Measurements from ENCODE around the gene HDAC3. TPM values are rescaled to one million over a fixed set of nuclear protein-coding genes. Genes with fewer than 3 reads are reported as not detected.

HDAC3 gene
- total RNA-seq: 10 to 100 TPM; 44.2 to 62.7 (median 54.6) TPM

DNA sequence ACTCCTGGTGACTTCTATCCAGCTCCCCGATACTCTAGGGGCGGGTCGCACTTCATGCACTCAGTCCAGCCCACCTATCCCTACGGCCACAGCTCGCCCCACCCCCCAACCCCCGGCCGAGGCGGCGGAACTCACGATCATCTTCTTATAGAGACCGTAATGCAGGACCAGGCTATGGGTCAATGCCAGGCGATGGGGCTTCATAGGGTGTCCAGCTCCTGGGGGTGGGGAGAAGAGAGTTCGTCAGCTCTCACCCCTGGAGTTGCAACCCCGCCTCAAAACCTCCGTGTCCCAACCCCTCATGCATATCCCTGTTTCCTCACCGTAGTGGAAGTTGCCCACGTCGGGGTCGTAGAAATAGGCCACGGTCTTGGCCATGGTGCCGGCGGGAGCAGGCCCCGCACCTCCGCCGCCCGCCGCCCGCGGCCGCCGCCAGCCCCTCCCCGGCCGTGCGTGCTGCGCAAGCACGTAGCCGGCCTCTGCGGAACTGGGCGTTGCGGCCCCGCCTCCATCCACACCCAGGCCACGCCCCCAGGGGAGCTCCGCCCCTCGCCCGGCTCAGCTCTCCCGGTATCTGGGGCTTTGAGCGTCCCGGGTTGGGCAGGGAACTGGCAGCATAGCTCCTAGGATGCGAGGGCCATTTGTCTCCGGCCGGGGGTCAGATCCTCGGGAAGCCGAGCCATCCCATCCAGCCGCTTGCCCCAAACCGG is at the start of gene HDAC3, which contains the start of gene RELL2:
TSS of gene HDAC3 (minus strand) at position 437 of the 710 bp plus-strand sequence. CDS start at position 378, 59 bp downstream.
TSS of gene RELL2 (plus strand) at position 585 of the 710 bp plus-strand sequence. CDS start 1,229 bp downstream, outside the sequence.
- Histone ChIP-seq H3K4me3 (replicated peaks in 1 of 3) (peak within 1 kb of the TSS; percentile 70 to 99 (median 76)), H3K27me3 (no peaks in the 10 kb centered on the region), H3K9me3 (no peaks in the 10 kb centered on the region), H3K4me1 (peaks cover 30 to 34% of the 10 kb centered on the region in 2 donors), H3K27ac (peak within 1 kb of the TSS in 2 of 3 donors; percentile 32 to 50), H3K36me3 (no peaks in the 10 kb centered on the region)
- TF ChIP-seq POLR2A (IDR thresholded peaks at IDR 0.05): peak; percentile 62 to 95
- TF ChIP-seq CTCF (IDR thresholded peaks at IDR 0.05): no peak
- peak; percentile 91 to 92 for DNase-seq
- WGBS, 2 donors: 0 to 3% methylated on average over 13 to 20 of the region's 55 CpGs
- intact Hi-C loops (cut with DNase I): no loop called here

DNA sequence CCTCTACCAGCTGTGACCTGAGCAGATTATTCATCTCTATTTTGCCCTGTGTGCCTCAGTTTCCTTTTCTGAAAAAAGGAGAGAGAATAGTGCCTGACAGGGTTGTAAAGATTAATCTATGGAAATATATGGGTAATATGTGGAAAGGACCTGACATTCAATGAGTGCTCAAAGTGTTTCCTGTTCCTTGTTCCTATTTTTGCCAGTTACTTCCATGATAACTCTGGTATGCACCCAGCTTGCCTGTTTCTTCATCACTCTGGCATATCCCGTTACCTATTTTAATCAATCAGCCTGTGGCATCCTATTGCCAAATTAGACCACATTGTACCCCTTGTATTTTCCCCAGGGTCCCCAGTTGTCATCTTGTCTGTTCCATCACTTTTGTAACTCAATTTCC is 48.9 kb upstream of the HDAC3 start:
- Histone ChIP-seq H3K4me3 (replicated peaks in 1 of 3) (no peak overlapping the region), H3K27me3 (no peaks in the 10 kb centered on the region), H3K4me1 (peaks cover 8 to 18% of the 10 kb centered on the region in 2 donors), H3K9me3 (no peaks in the 10 kb centered on the region), H3K36me3 (no peaks in the 10 kb centered on the region), H3K27ac (no peak overlapping the region)
- WGBS, 2 donors: 83 to 98% methylated on average over 1 of the region's 1 CpG
- no peak for DNase-seq
- TF ChIP-seq CTCF (IDR thresholded peaks at IDR 0.05) (no peak), POLR2A (IDR thresholded peaks at IDR 0.05) (no peak)
- intact Hi-C loops (cut with DNase I): no loop called here

DNA sequence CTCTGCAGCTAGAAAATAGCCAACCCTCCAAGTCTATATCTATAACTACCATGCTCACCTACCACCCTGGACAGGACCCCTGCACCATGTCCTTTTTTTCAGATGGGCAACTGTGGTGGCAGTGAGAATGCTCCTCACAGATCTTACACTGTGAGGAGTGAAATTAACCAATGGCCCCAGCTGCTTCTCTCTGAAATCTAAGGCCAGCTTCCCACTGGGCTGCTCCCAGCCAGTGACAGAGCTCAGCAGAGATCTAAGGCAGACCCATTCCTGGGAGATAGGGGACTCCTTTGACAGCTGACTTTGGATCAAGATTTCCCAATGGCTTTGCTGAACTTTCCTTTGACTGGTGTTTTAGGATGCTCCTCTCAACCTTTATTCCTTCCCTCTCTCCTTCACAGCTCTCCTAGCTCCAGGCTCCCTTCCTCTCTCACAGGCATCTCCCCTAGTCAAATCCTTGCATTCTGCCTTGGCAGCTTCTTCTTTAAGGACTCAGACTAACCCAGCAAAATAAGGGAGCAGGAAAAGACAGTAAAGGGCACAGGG is 47.0 kb upstream of the HDAC3 start:
- Histone ChIP-seq H3K9me3 (no peaks in the 10 kb centered on the region), H3K27me3 (no peaks in the 10 kb centered on the region), H3K27ac (no peak overlapping the region), H3K4me1 (peaks cover 8 to 18% of the 10 kb centered on the region in 2 donors), H3K36me3 (no peaks in the 10 kb centered on the region), H3K4me3 (replicated peaks in 1 of 3) (no peak overlapping the region)
- intact Hi-C loops (cut with DNase I): no loop called here
- TF ChIP-seq POLR2A (IDR thresholded peaks at IDR 0.05): no peak
- no peak for TF ChIP-seq CTCF (IDR thresholded peaks at IDR 0.05)
- DNase-seq: no peak

- no peaks in the 10 kb centered on the region for H3K27me3 ChIP-seq
- H3K4me1 ChIP-seq: peaks cover 8 to 18% of the 10 kb centered on the region in 2 donors
- peak within 1 kb of the TSS in 1 of 3 donors; percentile 35 for H3K4me3 ChIP-seq (replicated peaks in 1 of 3)
- no peaks in the 10 kb centered on the region for H3K9me3 ChIP-seq
- WGBS, 2 donors: 9 to 16% methylated on average over 24 to 46 of the region's 77 CpGs
- peak; percentile 79 to 85 for DNase-seq
- TF ChIP-seq CTCF (IDR thresholded peaks at IDR 0.05) (no peak), POLR2A (IDR thresholded peaks at IDR 0.05) (no peak)
- intact Hi-C loops (cut with DNase I): no loop called here
- no peaks in the 10 kb centered on the region for H3K36me3 ChIP-seq
- H3K27ac ChIP-seq: peak within 1 kb of the TSS; percentile 48 to 70 (median 63)
Measured at GRCh38 chr5:141681695-141682641, 45.3 kb upstream of the HDAC3 start, which contains the start of gene ARAP3. TSS of gene ARAP3 (minus strand) at chr5:141682230. CDS start at chr5:141680486, 1,744 bp downstream.

All from thyroid gland (tissue), 4 donors.